NT2/D1 (cell line): ENCODE measurements around the gene SPEN.

ENCODE experiments used
- SUZ12 ChIP-seq: IDR thresholded peaks from 2 replicates; pipeline ENCODE4 v1.6.1; 2011; ENCODE audit not compliant: insufficient read length, insufficient read depth; ENCODE audit errors: extremely low read depth
- YY1 ChIP-seq: IDR thresholded peaks from 2 replicates; pipeline ENCODE4 v1.6.1; 2011; ENCODE audit not compliant: insufficient read length, insufficient read depth

- TF ChIP-seq YY1, result no peak
- no peak for TF ChIP-seq SUZ12
Observed at GRCh38 chr1:15852036-15852827, 4.7 kb downstream of the SPEN start.
